Mesothelial cell of epicardium (in vitro differentiated cells): ENCODE data around the gene LTBP1. TPM values are rescaled to one million over a fixed set of nuclear protein-coding genes. Genes with fewer than 3 reads are reported as not detected.

Source experiments
- DNase-seq, 2 experiments: peaks; one replicate each; pipeline ENCODE4 v3.0.0; 2021; ENCODE audit warnings: low spot score in 2 of 2; ENCODE audit not compliant: unreplicated experiment in 2 of 2
- H3K27ac Mint-ChIP-seq: 2 replicates; pipeline ENCODE4 v1.8.0; 2021; ENCODE audit warnings: mixed read lengths
- H3K27me3 Mint-ChIP-seq: 2 replicates; pipeline ENCODE4 v1.8.0; 2021; ENCODE audit warnings: low read depth, mixed read lengths
- H3K36me3 Mint-ChIP-seq: 2 replicates; pipeline ENCODE4 v1.8.0; 2021; ENCODE audit warnings: mixed read lengths
- H3K4me1 Mint-ChIP-seq: 2 replicates; pipeline ENCODE4 v1.8.0; 2021; ENCODE audit warnings: mixed read lengths
- H3K4me3 Mint-ChIP-seq: 2 replicates; pipeline ENCODE4 v1.8.0; 2021; ENCODE audit warnings: mild to moderate bottlenecking, moderate library complexity, mixed read lengths
- H3K9me3 Mint-ChIP-seq: 2 replicates; pipeline ENCODE4 v1.8.0; 2021; ENCODE audit warnings: mixed read lengths
- CTCF ChIP-seq: fragments of 200-600 bp; sonication (generic); IDR thresholded peaks from one replicate; pipeline ENCODE4 v1.5.0; 2021; ENCODE audit warnings: antibody characterized with exemption; ENCODE audit not compliant: unreplicated experiment
- total RNA-seq: library from RNA; stranded (reverse); gene quantifications from 3 replicates; pipeline ENCODE4 v1.2.1, GENCODE V29; 2021

Gene LTBP1
- total RNA-seq, 1 donor from 2014 or later = 80.2 TPM

GRCh38 chr2:33291278-33292013, 344.7 kb downstream of the LTBP1 start:
- no peak for TF ChIP-seq CTCF
- Mint-ChIP-seq H3K36me3 (peaks cover 25% of the 10 kb centered on the region), H3K4me1 (peaks cover 19% of the 10 kb centered on the region), H3K27ac (peak overlapping the region; percentile 73), H3K4me3 (no peak overlapping the region), H3K9me3 (no peaks in the 10 kb centered on the region), H3K27me3 (no peaks in the 10 kb centered on the region)
- DNase-seq = no peak

GRCh38 chr2:33292063-33292462, 345.3 kb downstream of the LTBP1 start:
- Mint-ChIP-seq H3K27ac (peak overlapping the region; percentile 73), H3K4me1 (peaks cover 19% of the 10 kb centered on the region), H3K4me3 (no peak overlapping the region), H3K9me3 (no peaks in the 10 kb centered on the region), H3K27me3 (no peaks in the 10 kb centered on the region), H3K36me3 (peaks cover 23% of the 10 kb centered on the region)
- TF ChIP-seq CTCF = no peak
- DNase-seq = no peak

GRCh38 chr2:33292981-33293595, 346.3 kb downstream of the LTBP1 start:
- Mint-ChIP-seq H3K4me3 (no peak overlapping the region), H3K27ac (no peak overlapping the region), H3K4me1 (peaks cover 24% of the 10 kb centered on the region), H3K27me3 (no peaks in the 10 kb centered on the region), H3K9me3 (no peaks in the 10 kb centered on the region), H3K36me3 (peaks cover 17% of the 10 kb centered on the region)
- no peak for DNase-seq
- TF ChIP-seq CTCF = no peak

- Mint-ChIP-seq H3K4me3 (no peak overlapping the region), H3K9me3 (no peaks in the 10 kb centered on the region), H3K36me3 (peaks cover 26% of the 10 kb centered on the region), H3K4me1 (peaks cover 17% of the 10 kb centered on the region), H3K27me3 (no peaks in the 10 kb centered on the region), H3K27ac (peak overlapping the region; percentile 30)
- DNase-seq = no peak
- no peak for TF ChIP-seq CTCF
Measured at GRCh38 chr2:33298233-33298632, 351.5 kb downstream of the LTBP1 start.

GRCh38 chr2:33301355-33301754, 354.6 kb downstream of the LTBP1 start:
- Mint-ChIP-seq H3K27ac (no peak overlapping the region), H3K27me3 (no peaks in the 10 kb centered on the region), H3K36me3 (peaks cover 38% of the 10 kb centered on the region), H3K4me1 (peaks cover 17% of the 10 kb centered on the region), H3K9me3 (no peaks in the 10 kb centered on the region), H3K4me3 (no peak overlapping the region)
- no peak for DNase-seq
- TF ChIP-seq CTCF = no peak
